Measurements from ENCODE around the gene RICTOR.

GRCh38 chr5:39099831-39100230, 25.6 kb upstream of the RICTOR start:
- TF ChIP-seq ZC3H10 (CRISPR knock-in tag; IDR thresholded peaks at IDR 0.05) (no peak), POU6F1 (CRISPR knock-in tag; IDR thresholded peaks at IDR 0.05; ENCODE audit: borderline replicate concordance, low read depth) (no peak), ZNF70 (CRISPR knock-in tag; IDR thresholded peaks at IDR 0.05) (no peak), ZFP30 (CRISPR knock-in tag; IDR thresholded peaks at IDR 0.05) (no peak), CSDC2 (CRISPR knock-in tag; IDR thresholded peaks at IDR 0.05) (no peak), TOX (CRISPR knock-in tag; IDR thresholded peaks at IDR 0.05; ENCODE audit: borderline replicate concordance) (no peak), ZFP3 (CRISPR knock-in tag; IDR thresholded peaks at IDR 0.05) (no peak), ZNF565 (CRISPR knock-in tag; conservative IDR thresholded peaks at IDR 0.05; ENCODE audit: low read depth) (no peak), PATZ1 (CRISPR knock-in tag; IDR thresholded peaks at IDR 0.05; ENCODE audit: borderline replicate concordance) (no peak), CREB5 (CRISPR knock-in tag; IDR thresholded peaks at IDR 0.05; ENCODE audit: low read depth) (no peak), SNAI2 (CRISPR knock-in tag; IDR thresholded peaks at IDR 0.05) (no peak)

All from SK-N-SH treated with all-trans-retinoic acid at 6 μM for 48 hours (cell line).